NCI-H2171 (cell line): ENCODE data around the gene NGF.

ENCODE experiments used
- DNase-seq: peaks from one replicate; lab custom pipeline; 2025; lab: John Stamatoyannopoulos, UW

The NGF gene

GRCh38 chr1:115283249-115283648 lies 54.8 kb downstream of the NGF start:
- no peak for DNase-seq

GRCh38 chr1:115282807-115283208 lies 55.2 kb downstream of the NGF start:
- no peak for DNase-seq

GRCh38 chr1:115281143-115281542 lies 56.9 kb downstream of the NGF start:
- no peak for DNase-seq

- no peak for DNase-seq
Observed at GRCh38 chr1:115280064-115280463, 58.0 kb downstream of the NGF start.

- no peak for DNase-seq
Observed at GRCh38 chr1:115278211-115278610, 59.8 kb downstream of the NGF start.

GRCh38 chr1:115277276-115277675 lies 60.8 kb downstream of the NGF start:
- no peak for DNase-seq

- DNase-seq: no peak
Observed at GRCh38 chr1:115275216-115275615, 62.8 kb downstream of the NGF start.

GRCh38 chr1:115274467-115274866 lies 63.6 kb downstream of the NGF start:
- DNase-seq: no peak

DNA sequence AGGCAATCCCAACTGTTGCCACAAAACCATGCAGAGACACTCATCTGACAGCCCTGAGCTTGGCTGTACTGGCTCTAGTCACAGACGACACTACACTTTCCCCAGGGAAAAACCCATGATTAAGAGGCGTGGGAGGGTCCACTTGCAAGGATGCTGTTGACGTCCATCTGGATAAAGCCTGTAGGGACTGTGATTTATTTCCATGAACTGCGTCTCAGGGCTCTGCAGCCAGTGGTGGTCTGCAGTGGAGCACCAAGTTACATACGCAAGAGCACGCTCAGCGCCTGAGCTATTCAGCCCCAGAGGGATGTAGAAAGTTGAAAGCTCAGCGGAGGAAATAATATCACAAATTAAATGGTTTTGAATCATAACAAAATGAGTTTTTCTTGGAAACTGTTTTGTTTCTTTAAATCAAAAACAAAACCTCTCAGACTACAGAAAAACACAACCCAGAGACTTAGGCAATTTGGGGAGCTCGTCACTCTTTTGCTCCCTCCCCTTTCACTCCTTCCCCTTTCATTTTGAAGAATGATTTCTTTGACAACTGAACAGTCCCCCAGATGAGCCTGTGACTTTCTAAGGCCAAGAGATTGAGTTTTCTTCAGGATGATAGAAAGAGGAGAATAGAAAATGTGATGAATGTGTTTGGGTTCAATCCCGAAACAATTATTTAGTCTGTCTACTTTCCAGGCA lies 71.2 kb downstream of the NGF start:
- no peak for DNase-seq

GRCh38 chr1:115265099-115265498 lies 73.0 kb downstream of the NGF start:
- no peak for DNase-seq

DNA sequence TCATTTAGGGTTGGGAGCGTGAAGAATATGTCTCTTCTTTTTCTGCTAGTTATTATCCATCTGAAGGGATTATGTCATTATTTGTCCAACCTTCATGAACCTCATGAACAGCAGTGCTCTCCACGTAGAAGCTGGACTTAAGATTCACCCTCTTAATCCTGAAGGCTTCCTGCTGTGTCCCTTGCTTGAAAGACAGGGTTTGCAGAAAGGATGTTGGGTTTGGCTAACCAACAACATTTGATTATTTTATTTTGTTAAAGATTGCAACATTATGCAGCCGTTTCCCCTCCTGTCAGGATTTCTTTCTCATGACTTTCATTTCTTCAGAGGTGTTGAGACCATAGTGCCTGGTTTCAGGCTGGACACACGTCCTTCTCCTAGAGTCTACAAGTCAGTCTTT lies 75.2 kb downstream of the NGF start:
- no peak for DNase-seq

DNA sequence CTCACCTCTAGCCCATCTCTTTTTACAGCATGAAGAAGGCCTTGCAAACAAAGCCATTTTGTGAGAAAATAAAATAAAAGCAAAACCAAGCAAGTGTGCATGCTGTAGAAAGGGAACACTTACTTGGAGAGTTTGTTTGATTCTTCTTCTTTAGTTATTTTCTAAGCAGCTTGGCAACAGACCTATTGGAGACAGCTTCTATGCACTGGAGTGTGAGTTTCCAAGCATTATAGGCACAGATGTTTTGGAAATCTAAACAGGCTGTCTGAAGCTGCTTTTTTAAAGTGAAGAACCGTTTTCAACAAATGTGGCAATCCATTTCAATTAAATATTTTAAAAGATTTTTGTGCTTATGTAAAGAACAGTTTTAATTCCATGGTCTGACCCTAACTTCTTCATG lies 76.6 kb downstream of the NGF start:
- no peak for DNase-seq

DNA sequence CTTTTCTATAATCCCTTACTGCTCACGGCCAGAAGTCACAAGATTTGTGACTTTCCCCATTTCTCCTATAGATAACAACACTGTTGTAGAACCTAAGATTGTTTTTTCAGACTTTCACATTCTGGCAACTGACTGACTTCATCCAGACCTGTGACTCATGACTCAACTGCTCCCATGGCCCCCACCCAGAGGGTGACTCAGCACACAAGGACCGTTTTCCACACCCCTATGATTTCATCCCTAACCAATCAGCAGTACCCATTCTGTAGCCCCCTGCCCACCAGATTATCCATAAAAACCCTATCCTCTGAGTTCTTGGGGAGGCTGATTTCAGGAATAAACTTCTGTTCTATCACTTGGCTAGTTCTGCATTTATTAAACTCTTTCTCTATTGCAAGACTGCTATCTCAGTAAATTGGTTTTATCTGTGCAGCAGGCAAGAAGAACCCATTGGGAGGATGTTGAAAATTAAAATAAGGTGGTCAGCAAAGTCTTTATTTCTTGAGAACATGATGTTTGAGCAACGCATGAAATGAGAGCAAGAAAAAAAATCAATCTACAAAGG lies 79.7 kb downstream of the NGF start:
- DNase-seq: no peak

GRCh38 chr1:115257591-115257990 lies 80.5 kb downstream of the NGF start:
- DNase-seq: no peak

- no peak for DNase-seq
Observed at GRCh38 chr1:115255154-115255553, 82.9 kb downstream of the NGF start.

- no peak for DNase-seq
Observed at GRCh38 chr1:115252585-115252984, 85.5 kb downstream of the NGF start.

DNA sequence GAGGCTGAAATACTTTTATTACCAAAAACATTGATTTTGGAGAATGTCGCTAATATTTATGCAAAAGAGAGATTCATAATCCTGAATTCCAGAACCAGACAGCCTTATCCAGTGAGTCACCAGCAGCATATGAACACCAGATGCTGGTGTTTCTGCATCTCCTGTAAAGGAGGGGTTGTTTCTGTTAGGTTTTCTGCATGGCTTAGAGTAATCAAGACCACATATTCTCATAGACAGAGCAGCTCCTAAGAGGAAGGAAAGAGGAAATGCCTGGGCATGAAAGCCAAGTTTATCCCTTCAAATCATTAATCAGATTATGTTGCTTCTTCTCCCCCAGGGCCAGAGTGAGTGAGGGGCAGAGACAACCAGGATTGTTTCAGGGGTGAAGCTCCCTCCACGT lies 86.2 kb downstream of the NGF start:
- DNase-seq: peak; percentile 13

DNA sequence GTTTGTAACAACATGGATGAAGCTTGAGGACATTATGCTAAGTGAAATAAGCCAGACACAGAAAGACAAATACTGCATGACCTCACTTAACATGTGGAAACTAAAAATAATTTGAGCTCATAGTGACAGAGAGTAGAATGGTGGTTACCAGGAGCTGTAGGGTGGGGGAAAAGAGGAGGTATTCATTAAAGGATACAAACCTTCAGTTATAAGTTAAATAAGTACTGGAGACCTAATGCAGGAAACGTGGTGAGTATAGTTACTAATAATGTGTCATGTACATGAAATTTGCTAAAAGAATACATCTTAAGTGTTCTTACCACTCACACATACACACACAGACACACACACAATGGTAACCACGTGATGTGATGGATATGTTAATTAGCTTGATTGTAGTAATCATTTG lies 86.7 kb downstream of the NGF start:
- no peak for DNase-seq

DNA sequence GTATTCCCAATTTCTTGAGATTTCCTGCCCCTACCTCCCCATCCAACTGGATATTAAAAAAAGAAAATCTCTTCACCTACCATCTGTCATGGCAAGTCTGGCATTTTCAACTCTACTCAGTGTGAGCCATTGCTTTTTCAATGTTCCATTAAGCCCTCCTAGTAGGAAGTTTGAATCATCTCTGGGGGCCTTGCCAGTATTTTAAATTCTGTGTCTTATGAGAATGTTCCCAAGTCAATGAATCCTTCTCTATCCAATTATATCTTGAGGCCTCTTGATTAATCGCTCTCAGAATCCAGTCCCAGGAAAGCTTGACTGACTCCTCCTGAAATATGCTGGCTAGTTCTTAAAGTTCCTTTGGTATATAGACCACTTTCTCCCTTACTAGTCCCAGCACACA lies 91.5 kb downstream of the NGF start:
- DNase-seq: no peak

DNA sequence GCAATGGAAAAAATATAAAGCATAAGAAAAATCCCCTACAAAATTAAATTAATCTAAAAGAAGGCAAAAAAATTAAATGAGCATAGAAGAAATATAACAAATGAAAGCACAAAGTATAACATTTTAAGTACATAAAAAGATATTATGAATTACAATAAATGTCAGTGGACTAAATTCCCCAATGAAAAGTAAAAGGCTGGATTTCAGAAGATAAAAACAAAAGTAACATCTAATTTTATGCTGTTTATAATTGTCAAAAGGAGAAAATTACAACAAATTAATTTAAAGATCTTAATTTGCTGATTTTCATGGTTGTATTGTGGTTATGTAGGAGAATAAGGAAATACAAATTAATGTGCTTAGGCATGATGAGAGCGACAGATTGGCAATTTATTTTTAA lies 92.8 kb downstream of the NGF start:
- no peak for DNase-seq

- no peak for DNase-seq
Observed at GRCh38 chr1:115242543-115242942, 95.5 kb downstream of the NGF start.

DNA sequence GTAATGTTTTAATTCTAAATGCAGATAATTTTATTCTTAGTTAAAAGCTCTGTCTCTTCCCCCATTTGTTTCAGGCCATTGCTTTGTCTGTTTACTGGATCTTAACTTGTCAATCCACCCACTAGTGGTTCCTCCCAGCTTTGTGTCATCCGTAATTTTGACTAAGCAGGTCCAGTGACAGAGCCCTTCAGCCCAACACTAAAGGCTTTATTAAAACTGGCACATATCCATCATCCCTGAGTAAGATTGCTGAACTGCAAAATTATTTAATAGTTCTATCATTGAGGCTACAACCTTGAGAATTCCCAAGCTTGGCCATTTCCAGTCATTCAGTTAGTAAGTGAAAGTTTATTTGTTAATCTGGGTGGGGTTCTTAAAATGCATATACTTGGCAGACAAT lies 96.7 kb downstream of the NGF start:
- DNase-seq: no peak

DNA sequence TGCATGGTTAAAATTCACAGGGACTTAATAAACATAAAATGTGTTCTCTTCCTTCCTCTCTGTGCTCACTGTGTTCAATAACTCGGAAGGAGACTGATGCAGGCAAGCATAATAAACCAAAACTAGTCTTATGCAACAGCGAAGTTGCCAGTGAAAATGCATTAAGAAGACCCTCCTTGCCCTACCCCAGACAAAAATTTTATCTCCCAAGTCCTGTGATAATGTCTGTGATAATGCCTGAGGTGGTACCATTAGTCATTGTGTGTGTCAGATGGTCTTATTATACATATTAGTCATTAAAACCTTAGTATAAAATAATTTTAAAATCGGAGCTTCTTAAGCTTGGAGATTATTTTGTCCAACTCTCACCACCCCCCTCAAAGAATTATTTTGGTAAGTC lies 97.8 kb downstream of the NGF start:
- DNase-seq: no peak

DNA sequence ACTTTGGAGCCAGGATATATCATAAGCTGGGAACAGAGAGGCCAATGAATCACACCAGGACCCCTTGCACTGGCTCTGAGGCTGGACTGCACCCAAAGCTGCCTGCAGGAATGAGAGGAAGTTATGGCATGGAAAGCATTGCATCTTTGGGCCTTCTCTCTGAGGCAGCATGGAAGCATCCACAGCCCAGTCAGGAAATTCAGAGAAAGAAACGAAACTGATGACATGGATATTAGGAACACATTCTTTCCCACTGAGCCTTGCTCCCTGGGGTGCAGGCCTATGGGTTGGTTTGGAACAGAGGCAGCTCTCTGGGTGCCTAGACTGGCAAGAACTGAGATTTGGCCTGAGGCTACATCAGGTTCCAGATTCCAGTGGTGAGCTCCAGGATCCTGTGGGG lies 98.6 kb downstream of the NGF start:
- no peak for DNase-seq

DNA sequence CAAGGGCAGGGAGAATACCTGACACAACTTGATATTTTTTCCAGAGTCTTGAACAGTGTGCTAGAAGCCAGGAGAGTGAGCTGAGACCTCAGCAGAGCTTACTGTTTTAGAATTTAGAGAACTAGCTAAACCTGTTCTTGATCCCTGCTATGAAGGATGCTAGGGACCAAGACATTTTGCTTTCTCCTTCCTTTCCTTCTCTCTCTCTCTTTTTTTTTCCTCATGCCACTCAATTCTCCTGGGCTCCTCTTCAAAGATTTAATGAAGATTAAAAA lies 99.0 kb downstream of the NGF start:
- no peak for DNase-seq
